Stimulated activated naive CD4-positive, alpha-beta T cell treated with Interleukin-2 at 50 U/mL for 16 hours (primary cell): ENCODE data around the gene BAHCC1.

Experiments used
- DNase-seq: peaks from one replicate; lab custom pipeline; 2025; lab: John Stamatoyannopoulos, UW

The BAHCC1 gene

GRCh38 chr17:81443269-81443668 lies 48.0 kb downstream of the BAHCC1 start:
- DNase-seq: no peak

GRCh38 chr17:81444610-81445339 lies 49.5 kb downstream of the BAHCC1 start:
- DNase-seq: no peak

- no peak for DNase-seq
Measured at GRCh38 chr17:81445642-81446503, 50.6 kb downstream of the BAHCC1 start.

- DNase-seq: no peak
Measured at GRCh38 chr17:81447331-81447933, 52.2 kb downstream of the BAHCC1 start.

- no peak for DNase-seq
Measured at GRCh38 chr17:81448442-81448841, 53.2 kb downstream of the BAHCC1 start.

GRCh38 chr17:81448950-81449349 lies 53.7 kb downstream of the BAHCC1 start:
- no peak for DNase-seq

GRCh38 chr17:81449351-81449750 lies 54.1 kb downstream of the BAHCC1 start:
- no peak for DNase-seq

- no peak for DNase-seq
Measured at GRCh38 chr17:81451823-81452222, 56.6 kb downstream of the BAHCC1 start.

GRCh38 chr17:81452551-81452950 lies 57.3 kb downstream of the BAHCC1 start:
- DNase-seq: no peak

- no peak for DNase-seq
Measured at GRCh38 chr17:81453076-81453475, 57.8 kb downstream of the BAHCC1 start.

GRCh38 chr17:81453712-81454111 lies 58.5 kb downstream of the BAHCC1 start:
- DNase-seq: no peak

GRCh38 chr17:81454473-81454872 lies 59.2 kb downstream of the BAHCC1 start:
- no peak for DNase-seq

- DNase-seq: no peak
Measured at GRCh38 chr17:81455387-81455786, 60.1 kb downstream of the BAHCC1 start.

GRCh38 chr17:81456091-81456490 lies 60.8 kb downstream of the BAHCC1 start:
- no peak for DNase-seq

- DNase-seq: no peak
Measured at GRCh38 chr17:81456798-81457197, 61.5 kb downstream of the BAHCC1 start.

- no peak for DNase-seq
Measured at GRCh38 chr17:81457401-81457800, 62.1 kb downstream of the BAHCC1 start.

GRCh38 chr17:81457917-81458555 lies 62.8 kb downstream of the BAHCC1 start:
- no peak for DNase-seq

GRCh38 chr17:81458628-81459027 lies 63.4 kb downstream of the BAHCC1 start:
- no peak for DNase-seq

GRCh38 chr17:81459224-81459623 lies 64.0 kb downstream of the BAHCC1 start:
- no peak for DNase-seq

GRCh38 chr17:81459864-81460263 lies 64.6 kb downstream of the BAHCC1 start:
- DNase-seq: no peak

GRCh38 chr17:81460856-81461460 lies 65.7 kb downstream of the BAHCC1 start:
- no peak for DNase-seq
